ENCODE results near the gene TMEM88. TPM values are rescaled to one million over a fixed set of nuclear protein-coding genes. Genes with fewer than 3 reads are reported as not detected.

The TMEM88 gene
- total and polyA plus RNA-seq, 11 donors = 16.7 to 130 (median 27.8) TPM

GRCh38 chr17:7843536-7844291 is 11.2 kb upstream of the TMEM88 start:
- H3K4me1 ChIP-seq = peaks cover 11 to 59% (median 42%) of the 10 kb centered on the region in 12 donors
- TF ChIP-seq POLR2A (IDR thresholded peaks at IDR 0.05) (peak in 1 of 2 donors; percentile 27), CTCF (IDR thresholded peaks at IDR 0.05) (no peak)

GRCh38 chr17:7844292-7845154 is 10.3 kb upstream of the TMEM88 start:
- WGBS, 4 donors = 0% methylated on average over 51 to 71 of the region's 71 CpGs
- intact Hi-C loops (cut with DNase I) = loop anchor here in 5 of 10 donors (1.0 to 10.0 kb wide), 7 partner anchors 11 to 610 kb away; partner anchors contain the start of genes PER1 (in 2 of the 5), CHRNB1 (in 1 of the 5), DVL2 (in 1 of the 5) and GABARAP (in 1 of the 5)
- peaks cover 11 to 51% (median 35%) of the 10 kb centered on the region in 12 donors for H3K4me1 ChIP-seq

More at GRCh38 chr17:7843536-7844291, 11.2 kb upstream of the TMEM88 start:
- peaks cover 0 to 44% (median 33%) of the 10 kb centered on the region in 9 donors for H3K36me3 ChIP-seq
- peak overlapping the region; percentile 66 to 99 (median 95) for H3K27ac ChIP-seq
- DNase-seq (peak; percentile 86 to 90 (median 88)), ATAC-seq (peak; percentile 7 to 48 (median 32))
- no peaks in the 10 kb centered on the region for H3K9me3 ChIP-seq
- peak overlapping the region; percentile 48 to 90 (median 80) for H3K4me3 ChIP-seq
- intact Hi-C loops (cut with DNase I) = loop anchor here in 5 of 10 donors (1.0 to 10.0 kb wide), 8 partner anchors 9 to 609 kb away; partner anchors contain the start of genes PER1 (in 2 of the 5), CHRNB1 (in 1 of the 5), DVL2 (in 1 of the 5) and GABARAP (in 1 of the 5)
- 0 to 2% (median 1%) methylated on average over 44 to 61 of the region's 61 CpGs for WGBS, 4 donors
- no peaks in the 10 kb centered on the region for H3K27me3 ChIP-seq

DNA sequence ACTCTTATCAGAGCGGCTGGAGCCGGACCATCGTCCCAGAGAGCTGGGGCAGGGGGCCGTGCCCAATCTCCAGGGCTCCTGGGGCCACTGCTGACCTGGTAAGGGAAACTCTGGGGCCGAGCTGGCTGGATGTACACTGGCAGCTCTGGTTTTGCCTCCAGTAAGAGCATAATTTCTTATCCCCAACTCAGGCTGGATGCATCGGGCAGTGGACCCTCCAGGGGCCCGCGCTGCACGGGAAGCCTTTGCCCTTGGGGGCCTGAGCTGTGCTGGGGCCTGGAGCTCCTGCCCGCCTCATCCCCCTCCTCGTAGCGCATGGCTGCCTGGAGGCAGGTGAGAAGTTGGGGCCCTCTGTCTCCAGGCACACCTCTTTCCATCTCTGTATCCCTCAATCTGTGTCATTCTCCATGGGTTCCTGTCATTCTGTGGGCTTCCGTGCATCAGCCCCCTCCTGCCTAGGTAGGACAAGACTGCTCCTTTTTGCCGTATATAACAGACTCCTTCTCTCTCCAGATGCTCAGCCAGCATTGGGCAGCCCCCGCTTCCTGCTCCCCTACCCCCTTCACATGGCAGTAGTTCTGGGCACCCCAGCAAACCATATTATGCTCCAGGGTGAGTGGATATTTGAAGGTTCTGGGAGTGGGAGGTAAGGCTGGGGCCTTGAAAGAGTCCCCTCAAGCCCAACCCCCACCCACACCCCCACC is 9.4 kb upstream of the TMEM88 start:
- TF ChIP-seq CTCF (IDR thresholded peaks at IDR 0.05) (no peak), POLR2A (IDR thresholded peaks at IDR 0.05) (no peak)
- intact Hi-C loops (cut with DNase I) = loop anchor here in 4 of 10 donors (10.0 kb wide), 5 partner anchors 299 to 611 kb away; partner anchors contain the start of genes CHRNB1 (in 1 of the 4), DVL2 (in 1 of the 4), GABARAP (in 1 of the 4) and PER1 (in 1 of the 4)
- Histone ChIP-seq H3K4me1 (peaks cover 11 to 48% (median 26%) of the 10 kb centered on the region in 12 donors), H3K36me3 (peaks cover 3 to 54% (median 48%) of the 10 kb centered on the region in 9 donors), H3K27ac (peak overlapping the region; percentile 52 to 99 (median 95)), H3K4me3 (peak overlapping the region in 11 of 12 donors; percentile 57 to 90 (median 81)), H3K27me3 (no peaks in the 10 kb centered on the region), H3K9me3 (no peaks in the 10 kb centered on the region)
- DNase-seq = no peak
- WGBS, 4 donors = 69 to 75% (median 71%) methylated on average over 13 to 15 of the region's 15 CpGs
- ATAC-seq = no peak

More at GRCh38 chr17:7844292-7845154, 10.3 kb upstream of the TMEM88 start:
- Histone ChIP-seq H3K36me3 (peaks cover 0 to 52% (median 41%) of the 10 kb centered on the region in 9 donors), H3K4me3 (peak overlapping the region; percentile 48 to 90 (median 80)), H3K9me3 (no peaks in the 10 kb centered on the region), H3K27ac (peak overlapping the region; percentile 66 to 99 (median 95)), H3K27me3 (no peaks in the 10 kb centered on the region)
- TF ChIP-seq POLR2A (IDR thresholded peaks at IDR 0.05) (peak; percentile 64 to 70), CTCF (IDR thresholded peaks at IDR 0.05) (no peak)
- DNase-seq (peak; percentile 93 to 95 (median 94)), ATAC-seq (peak; percentile 64 to 84 (median 73))

Measured in heart left ventricle (tissue), 16 donors.